T-helper 1 cell treated with Interleukin-12 subunit alpha and Interleukin-12 subunit beta and Interleukin-4 antibody, amounts not matched to agents 30 ng/mL and 1 ng/mL, for 36 hours (primary cell): ENCODE measurements around the gene RNF138. TPM values are rescaled to one million over a fixed set of nuclear protein-coding genes. Genes with fewer than 3 reads are reported as not detected.

Experiments used
- intact Hi-C: fragments of 100-400 bp; cut with micrococcal nuclease; formaldehyde crosslinking; loops from one replicate; pipeline ENCODE4 v1.15.1; 2024
- total RNA-seq: library from RNA; stranded (reverse); gene quantifications from 2 replicates; pipeline ENCODE4 v1.2.3, GENCODE V29; 2022

RNF138 gene, protein sequence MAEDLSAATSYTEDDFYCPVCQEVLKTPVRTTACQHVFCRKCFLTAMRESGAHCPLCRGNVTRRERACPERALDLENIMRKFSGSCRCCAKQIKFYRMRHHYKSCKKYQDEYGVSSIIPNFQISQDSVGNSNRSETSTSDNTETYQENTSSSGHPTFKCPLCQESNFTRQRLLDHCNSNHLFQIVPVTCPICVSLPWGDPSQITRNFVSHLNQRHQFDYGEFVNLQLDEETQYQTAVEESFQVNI
- total RNA-seq: 65.4 and 67.8 TPM in 2 replicates

DNA sequence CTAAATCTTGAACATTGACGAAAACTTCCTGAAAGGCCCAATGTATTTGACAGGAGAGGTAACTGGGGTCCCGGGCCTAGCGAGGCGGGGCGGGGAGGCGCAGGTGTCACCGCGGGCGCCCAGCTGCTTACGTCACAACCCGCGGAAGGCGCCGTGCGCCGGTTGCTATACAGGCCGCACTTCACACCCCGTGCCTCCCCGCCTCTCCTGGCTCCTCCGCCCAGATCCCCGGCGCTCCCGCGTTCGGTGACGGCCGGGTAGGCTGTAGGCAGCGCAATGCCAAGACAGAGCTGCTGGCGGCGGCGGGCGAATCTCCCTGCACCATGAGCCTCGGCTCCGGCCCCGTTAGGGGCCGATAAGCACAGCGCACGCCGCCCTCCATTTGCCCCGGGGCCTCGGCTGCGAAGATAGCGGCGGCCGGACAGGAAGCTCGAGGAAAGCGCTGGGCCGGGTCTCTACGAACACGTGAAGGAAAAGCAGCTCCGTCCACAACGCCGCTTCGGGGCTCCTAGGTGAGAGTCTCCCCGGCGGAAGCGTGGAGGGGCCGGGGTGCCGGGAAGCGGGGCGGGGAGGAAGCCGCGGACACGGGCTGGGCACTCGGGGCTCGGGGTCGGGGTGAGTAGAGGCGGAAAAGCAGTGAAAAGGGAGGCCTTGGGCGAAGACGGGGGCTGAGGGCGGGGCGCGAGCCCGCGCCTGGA lies at the start of gene RNF138:
Gene RNF138 (plus strand): TSS at position 151 of the 698 bp plus-strand sequence. CDS start 903 bp downstream, outside the sequence.
- intact Hi-C loops: loop anchor here (1.0 to 5.0 kb wide), 8 partner anchors 43 to 440 kb away; partner anchors contain the start of genes GAREM1, RNF125 and TRAPPC8

DNA sequence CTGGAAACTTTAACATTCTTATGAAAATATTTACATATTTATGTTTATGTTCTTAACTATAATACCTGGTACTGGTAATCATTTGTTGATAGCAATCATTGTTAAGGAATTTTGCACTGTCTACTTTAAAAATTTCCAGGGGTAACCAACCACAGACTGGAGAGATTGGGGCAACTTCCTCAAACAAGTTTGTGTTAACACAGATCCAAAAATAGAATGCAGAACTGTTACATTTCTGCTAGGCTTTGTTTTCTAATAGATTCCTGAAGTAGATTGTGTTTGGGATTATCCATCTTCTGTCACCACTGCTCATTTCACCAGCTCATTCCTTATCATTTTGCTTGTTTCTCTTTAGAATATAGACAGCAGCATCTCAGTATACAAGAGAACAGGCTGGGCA lies 49.3 kb upstream of the RNF138 start:
- intact Hi-C loops: no loop called here

DNA sequence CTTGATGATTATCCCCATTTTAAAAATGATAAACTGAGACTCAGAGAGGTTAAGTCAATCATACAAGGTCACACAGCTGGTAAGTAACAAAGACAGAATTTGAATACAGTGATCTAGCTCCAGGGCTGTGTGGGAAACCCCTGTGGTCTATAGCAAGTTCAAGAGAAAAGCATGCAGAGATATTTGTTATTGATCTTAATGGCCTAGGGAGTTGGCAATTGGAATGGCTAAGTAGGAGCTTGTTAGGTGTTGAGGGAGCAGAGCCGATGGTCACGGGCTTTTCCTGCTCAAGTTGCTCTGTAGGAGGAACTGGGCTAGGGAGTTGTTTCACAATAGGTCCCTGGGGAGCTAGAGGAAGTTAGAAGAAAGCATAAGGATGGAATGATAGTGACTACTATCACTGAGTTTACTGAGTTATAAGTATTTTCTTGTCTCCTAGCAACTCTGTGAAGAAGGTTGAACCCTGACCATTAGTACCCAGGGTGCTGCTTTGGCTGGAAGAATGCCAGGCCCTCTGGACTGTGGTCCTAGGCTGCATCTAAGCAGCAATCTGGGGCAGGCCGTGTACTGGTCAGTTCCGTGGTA lies 43.1 kb upstream of the RNF138 start:
- intact Hi-C loops: loop anchor here (1.0 to 2.0 kb wide), 5 partner anchors 7 to 105 kb away; partner anchors contain the start of genes RNF125 and TRAPPC8

DNA sequence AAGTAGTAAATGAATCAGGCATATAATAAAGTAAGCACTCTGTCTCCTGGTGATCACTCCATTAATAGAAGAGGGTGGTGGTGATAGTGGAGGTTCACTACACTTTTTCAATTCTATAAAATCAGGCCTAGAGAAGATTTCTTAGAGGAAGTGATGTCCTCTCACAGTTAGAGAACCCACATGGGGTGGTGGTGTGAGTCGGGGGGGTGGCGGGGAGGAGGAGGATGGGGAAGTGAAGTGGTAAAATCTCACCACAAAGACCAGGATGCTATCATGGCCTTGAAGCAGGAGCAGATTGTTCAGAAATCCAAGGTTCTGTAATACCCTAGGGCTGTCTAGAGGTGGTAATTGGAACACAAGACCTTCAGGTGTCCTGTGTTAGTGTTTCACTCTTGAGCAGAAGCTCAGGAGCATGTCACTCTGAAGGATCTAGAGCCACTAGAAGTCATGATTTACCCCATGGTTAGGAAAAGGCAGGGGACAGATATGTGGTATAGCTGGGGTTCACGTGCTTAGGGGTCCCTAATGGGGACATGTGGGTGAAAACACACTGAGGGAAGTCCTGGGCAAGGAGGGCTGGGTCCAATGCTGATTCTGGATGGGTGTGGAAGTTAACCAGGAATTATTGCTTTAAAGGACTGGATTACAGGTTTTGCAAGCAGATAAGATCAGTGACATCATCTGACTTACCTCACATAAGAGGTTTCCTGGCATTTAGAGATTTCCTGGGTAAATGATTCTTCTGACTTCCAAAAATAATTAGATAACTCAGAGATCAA lies 42.1 kb upstream of the RNF138 start:
- intact Hi-C loops: loop anchor here (1.0 to 2.0 kb wide), 5 partner anchors 8 to 106 kb away; partner anchors contain the start of genes RNF125 and TRAPPC8

DNA sequence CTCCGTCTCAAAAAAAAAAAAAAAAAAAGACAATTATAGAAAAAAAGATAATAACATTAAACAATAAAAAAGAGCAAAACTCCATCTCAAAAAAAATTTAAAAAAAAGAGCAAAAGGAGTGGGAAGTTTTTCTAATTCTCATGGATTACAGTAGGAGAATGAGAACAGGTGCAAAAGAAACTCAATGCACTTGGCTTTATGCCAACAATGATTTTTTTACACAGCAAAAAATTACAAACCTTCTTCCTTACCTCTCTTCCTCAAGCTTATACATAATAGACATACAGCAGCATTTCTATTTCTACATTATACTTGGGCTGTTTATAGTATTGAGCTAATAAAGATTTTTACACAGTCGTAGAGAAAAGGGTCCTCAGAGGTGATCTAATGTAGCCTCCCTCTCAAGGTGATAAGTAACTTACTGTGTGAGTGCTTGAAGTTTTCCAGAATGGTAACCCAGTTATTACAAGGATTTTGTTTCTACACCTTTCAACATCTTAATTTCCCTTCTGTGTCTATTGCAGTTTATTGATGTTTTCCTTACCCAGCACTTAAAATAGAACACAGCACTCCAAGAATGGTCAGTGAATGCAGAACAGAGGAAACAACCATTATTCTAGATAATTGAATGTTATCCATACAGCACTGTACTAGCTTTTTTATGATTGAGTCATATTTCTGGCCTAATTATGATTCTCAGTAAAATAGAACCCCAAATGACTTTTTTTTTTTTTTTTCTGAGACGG lies 34.9 kb upstream of the RNF138 start:
- intact Hi-C loops: no loop called here

DNA sequence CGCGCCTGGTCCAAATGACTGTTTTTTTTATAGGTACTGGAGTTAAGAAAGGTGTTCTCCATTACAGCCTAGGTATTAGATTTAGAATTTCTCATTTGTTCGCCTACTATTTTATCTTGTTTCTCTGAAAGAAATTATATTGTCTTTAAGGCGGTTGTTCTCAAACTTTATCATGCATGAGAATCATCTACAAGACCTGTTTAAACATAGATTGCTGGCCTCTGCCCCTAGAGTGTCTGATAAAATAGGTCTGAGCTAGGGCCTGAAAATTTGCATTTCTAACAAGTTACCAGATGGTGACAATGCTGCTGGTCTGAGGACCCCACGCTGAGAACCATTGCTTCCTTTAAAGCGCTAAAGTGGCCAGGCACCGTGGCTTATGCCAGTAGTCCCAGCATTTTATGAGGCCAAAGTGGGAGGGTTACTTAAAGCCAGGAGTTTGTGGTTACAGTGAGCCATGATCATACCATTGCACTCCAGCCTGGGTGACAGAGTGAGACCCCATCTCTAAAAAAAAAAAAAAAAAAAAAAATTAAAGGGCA lies 34.0 kb upstream of the RNF138 start:
- intact Hi-C loops: no loop called here

DNA sequence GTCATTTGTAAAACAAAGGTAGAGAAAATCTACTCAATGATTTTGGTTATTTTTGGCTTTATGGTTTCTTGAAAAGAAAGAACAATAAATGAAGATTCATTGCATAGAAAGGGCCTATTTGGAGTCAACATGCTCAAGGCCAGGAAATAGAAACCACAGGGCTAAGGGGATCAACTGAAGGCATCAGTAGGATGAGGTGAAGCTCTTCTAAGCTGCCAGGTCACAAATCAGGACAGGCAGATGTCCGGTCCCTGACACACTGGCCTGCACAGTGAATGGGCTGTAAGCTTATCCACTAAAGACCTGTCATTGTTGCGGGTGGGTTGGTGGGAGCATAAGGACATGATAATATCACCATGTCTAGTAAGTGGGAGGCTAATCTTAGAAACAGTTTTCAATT lies 31.6 kb upstream of the RNF138 start:
- intact Hi-C loops: no loop called here

DNA sequence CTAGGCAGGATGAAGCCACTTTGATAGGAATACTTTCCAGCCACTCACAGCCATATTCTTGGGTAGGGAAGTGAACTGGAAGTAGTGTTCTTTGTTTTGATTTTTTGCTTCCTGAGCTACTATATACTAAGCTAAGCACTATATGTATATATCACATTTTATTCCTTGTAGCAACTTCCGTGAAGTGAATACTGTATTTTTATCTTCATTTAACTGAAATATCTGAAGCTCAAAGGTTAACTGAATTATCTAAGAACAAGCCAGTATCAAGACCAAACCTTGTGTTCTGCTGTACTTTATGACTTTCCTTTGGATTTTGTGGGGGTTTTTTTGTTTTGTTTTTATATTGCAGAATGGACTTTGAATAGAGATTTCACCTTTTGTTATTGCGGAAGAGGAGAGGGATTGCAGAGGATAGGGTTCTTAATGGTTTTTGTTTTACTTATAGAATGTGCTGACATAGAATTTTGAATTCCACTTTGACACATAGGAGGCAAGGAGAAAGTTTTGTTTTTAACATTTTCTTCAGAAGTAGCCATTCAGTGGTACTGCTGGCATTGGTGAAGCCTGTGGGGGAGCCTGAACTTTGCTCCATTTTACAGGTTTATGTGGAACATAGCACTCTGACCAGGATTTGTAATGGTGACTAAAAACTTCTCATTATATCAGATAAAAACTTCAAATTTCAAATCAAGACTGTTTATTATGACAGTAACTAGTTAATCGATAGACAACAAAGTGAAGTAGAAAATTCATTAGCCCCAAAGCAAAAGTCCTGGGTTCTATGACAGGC lies 24.1 kb upstream of the RNF138 start:
- intact Hi-C loops: no loop called here

DNA sequence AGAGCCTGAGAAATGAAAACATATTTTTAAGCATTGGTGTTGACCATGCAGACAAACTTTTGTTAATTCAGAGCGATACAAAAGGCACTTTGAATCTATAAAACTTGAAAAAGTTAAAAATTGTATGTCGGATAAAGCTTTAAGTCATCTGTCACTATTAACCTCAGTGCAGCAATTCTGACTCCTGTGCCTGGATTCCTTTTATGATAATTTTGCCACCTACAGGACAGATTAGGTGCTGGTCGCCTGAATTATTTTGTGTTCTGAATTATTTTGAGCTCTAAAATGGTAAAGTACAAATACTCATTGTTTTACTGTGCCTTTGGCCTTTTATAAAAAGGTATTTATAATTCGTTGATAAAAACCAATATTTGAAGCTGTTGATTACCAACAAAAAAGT lies 19.4 kb upstream of the RNF138 start:
- intact Hi-C loops: loop anchor here (1.0 to 10.0 kb wide), 3 partner anchors 54 to 328 kb away; partner anchors contain the start of genes RNF125 and TRAPPC8

DNA sequence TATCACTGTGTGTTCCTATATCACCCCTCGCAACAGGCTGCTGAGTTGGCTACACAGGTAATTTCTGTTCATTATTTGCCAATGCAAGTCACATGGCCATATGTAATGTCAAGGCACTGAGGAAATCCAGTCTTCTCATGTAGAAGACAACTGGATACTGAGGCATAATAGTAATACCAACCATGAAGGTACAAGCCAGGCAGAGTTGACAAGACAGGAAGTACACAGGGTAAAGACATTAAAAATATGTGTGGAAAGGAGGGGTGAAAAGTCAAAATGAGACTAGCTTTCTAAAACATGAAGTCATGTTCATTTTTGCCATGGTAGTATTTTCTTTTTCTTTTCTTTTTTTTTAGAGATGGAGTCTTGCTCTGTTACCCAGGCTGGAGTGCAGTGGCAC lies 17.5 kb upstream of the RNF138 start:
- intact Hi-C loops: loop anchor here (1.0 to 10.0 kb wide), 2 partner anchors 11 to 329 kb away; no protein-coding TSS in a partner anchor

DNA sequence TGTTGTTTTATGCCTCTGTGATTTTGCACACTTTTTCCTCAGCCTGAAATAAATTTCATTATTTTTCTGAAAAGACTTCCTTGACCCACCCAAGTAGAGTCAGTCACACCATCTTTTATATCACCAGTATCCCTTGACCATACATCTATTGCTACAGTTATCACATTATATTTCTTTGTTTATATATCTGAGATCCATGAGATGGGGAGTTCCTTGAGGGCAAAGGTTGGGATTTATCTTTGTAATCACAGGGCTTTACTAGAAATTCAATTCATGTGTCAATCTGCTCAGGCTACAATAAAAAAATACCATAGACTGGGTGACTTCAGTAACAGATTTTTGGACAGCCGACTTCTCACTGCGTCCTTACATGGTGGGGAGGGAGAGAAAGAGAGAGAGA lies 12.8 kb upstream of the RNF138 start:
- intact Hi-C loops: loop anchor here (10.0 kb wide), 1 partner anchor 334 kb away; no protein-coding TSS in a partner anchor

DNA sequence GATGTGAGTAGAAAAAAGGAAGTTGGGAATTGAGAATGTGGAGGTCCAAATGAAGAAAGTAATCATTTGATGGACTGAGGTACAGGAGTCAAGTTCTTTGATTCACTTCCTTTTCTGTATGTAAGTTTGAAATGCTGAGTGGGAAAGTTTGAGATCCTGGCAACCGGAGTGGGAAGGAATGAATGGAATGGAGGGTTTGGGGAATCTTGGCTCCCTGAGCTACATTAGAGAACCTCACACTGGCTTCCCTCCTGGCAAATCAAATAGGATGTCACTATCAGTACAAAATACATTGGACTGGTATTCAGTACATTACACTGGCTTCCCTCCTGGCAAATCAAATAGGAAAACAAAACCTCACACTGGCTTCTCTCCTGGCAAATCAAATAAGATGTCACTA lies 9.8 kb upstream of the RNF138 start:
- intact Hi-C loops: no loop called here

DNA sequence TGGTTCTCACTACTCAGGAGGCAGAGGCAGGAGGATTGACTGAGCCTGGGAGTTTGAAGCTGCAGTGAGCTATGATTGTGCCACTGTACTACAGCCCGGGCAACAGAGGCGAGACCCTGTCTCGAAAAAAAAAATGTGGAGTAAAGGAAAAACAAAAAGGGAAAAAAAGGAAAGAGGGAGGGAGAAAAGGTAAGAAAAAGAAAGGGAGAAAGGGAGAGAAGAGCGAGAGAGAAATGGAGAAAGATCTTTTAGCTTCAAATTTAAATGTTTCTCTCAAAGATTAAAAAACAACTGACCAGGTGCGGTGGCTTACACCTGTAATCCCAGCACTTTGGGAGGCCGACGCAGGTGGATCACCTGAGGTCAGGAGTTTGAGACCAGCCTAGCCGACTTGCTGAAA lies 7.9 kb upstream of the RNF138 start:
- intact Hi-C loops: loop anchor here (2.0 kb wide), 2 partner anchors 35 to 387 kb away; partner anchors contain the start of gene GAREM1

DNA sequence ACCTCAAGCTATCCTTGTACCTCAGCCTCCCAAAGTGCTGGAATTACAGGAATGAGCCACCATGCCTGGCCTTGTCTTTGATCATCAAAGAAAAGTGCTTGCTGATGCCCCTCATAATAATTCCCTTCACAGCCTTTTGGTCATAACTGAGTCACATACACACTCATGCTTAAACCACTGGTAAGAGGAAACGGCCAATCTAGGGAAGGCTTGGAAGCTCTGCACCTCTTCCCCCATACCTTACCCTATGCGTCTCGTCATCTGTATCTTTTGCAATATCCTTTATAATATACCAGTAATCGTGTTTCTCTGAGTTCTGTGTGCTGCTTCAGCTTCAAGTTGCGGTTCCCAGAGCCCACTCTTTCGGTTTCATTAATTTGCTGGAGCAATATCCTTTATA lies 4.8 kb upstream of the RNF138 start:
- intact Hi-C loops: no loop called here

DNA sequence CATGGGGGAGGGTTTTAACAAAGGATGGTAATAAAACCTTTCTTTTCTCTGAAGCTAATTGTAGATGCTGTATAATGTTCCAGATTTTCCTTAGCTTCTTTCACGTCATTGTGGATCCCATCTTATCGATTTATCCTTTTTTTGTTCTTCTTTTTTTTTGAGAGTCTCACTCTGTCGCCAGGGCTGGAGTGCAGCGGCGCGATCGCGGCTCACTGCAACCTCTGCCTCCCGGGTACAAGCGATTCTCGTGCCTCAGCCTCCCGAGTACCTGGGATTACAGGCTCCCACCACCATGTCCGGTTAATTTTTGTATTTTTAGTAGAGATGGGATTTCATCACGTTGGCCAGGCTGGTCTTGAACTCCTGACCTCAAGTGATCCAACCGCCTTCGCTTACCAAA lies 843 bp upstream of the RNF138 start:
- intact Hi-C loops: loop anchor here (5.0 kb wide), 2 partner anchors 404 to 441 kb away; no protein-coding TSS in a partner anchor

DNA sequence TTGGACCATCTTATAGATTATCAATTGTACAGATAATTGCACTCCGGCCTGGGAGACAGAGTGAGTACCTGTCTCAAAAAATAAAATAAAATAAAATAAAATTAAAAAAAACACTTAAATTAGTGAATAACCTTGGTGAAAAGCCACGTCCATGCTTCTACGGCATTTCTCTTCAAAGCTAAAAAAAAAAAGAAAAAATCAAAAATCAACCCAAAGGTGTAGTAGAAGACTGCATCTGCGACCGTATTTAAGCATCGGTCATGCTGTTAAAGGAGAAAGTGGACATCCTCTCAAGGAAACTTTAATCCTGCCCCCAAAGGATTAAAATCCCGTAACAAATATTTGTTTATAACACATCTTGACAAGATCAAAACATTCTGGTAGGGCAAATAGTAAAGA lies 350 bp upstream of the RNF138 start:
- intact Hi-C loops: loop anchor here (5.0 kb wide), 2 partner anchors 404 to 441 kb away; no protein-coding TSS in a partner anchor

DNA sequence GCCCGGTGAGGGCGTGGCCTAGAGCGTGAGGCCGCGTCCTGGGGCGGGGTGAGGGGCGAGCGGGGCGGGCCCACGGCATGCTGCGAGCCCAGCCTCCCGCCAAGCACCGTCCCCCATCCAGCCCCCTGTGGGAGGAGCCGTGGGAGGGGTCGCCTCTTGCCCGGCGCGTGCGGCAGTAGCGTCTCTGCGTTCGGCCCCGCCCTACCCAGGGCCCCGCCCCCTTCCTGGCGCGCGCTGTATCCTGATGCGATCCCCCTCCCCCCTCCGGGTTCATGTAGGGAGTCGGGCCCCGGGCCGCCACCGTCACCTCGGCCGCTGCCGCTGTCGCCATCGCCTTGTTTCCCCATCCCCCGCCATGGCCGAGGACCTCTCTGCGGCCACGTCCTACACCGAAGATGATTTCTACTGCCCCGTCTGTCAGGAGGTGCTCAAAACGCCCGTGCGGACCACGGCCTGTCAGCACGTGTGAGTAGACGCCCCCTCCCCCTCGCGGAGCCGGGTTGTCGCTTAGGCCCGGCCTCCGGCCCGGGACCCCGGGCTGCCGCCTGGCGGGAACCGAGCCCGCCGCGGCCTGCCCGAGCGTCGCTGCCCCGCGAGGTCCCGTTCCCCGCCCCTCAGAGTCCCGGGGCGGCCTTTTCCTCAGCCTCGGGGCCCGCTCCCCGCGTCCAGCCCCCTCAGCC lies 888 bp downstream of the RNF138 start:
- intact Hi-C loops: loop anchor here (1.0 to 5.0 kb wide), 10 partner anchors 7 to 440 kb away; partner anchors contain the start of genes GAREM1, RNF125 and TRAPPC8

DNA sequence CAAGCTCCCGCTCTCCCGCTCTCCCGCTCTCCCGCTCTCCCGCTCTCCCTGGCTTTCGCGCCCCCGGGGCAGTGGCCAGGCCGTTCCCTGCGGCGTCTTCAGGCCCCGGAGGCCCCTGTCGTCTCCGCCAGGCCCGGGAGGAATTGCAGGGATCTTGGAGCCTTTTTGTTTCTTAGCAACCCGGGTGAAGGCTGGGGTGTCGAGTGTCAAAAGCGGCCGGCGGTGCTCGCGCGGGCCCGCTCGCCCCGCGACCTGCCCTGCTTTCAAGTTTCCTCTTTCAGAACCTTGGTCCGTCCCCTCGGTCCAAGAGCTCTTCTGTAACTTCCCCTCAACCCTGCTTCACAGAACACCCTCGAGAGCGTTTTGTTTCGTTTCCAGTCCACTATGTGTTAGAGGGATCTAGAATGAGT lies 1.4 kb downstream of the RNF138 start:
- intact Hi-C loops: loop anchor here (1.0 to 5.0 kb wide), 6 partner anchors 8 to 439 kb away; partner anchors contain the start of gene GAREM1
